NK-92 treated with Interleukin-12 subunit alpha and Interleukin-12 subunit beta, amount 100 ng/mL, for 24 hours (cell line): Measurements from ENCODE around the gene UST.
"Not testable (repeated sequence)": the region's sequence is repeated elsewhere in the genome, so short reads cannot be mapped to it uniquely, and the experiment has no call there.

Source experiments
- DNase-seq: peaks from one replicate; lab custom pipeline; 2025; lab: John Stamatoyannopoulos, UW

The UST gene

GRCh38 chr6:148869585-148869984, 122.8 kb downstream of the UST start:
- no peak for DNase-seq

GRCh38 chr6:148873154-148873553, 126.3 kb downstream of the UST start:
- no peak for DNase-seq

GRCh38 chr6:148873868-148874267, 127.0 kb downstream of the UST start:
- no peak for DNase-seq

GRCh38 chr6:148874698-148875293, 128.0 kb downstream of the UST start:
- no peak for DNase-seq

GRCh38 chr6:148878683-148879082, 131.9 kb downstream of the UST start:
- DNase-seq = no peak

GRCh38 chr6:148880742-148881141, 133.9 kb downstream of the UST start:
- not testable (repeated sequence) for DNase-seq

GRCh38 chr6:148881593-148882311, 134.9 kb downstream of the UST start:
- no peak for DNase-seq

- no peak for DNase-seq
Observed at GRCh38 chr6:148883270-148883669, 136.4 kb downstream of the UST start.

GRCh38 chr6:148884461-148884860, 137.6 kb downstream of the UST start:
- DNase-seq = no peak

- DNase-seq = no peak
Observed at GRCh38 chr6:148885136-148885865, 138.5 kb downstream of the UST start.

GRCh38 chr6:148885925-148886845, 139.4 kb downstream of the UST start:
- no peak for DNase-seq

GRCh38 chr6:148887181-148887580, 140.4 kb downstream of the UST start:
- no peak for DNase-seq

GRCh38 chr6:148888856-148889255, 142.0 kb downstream of the UST start:
- no peak for DNase-seq

GRCh38 chr6:148890096-148890495, 143.3 kb downstream of the UST start:
- no peak for DNase-seq

GRCh38 chr6:148890652-148891404, 144.0 kb downstream of the UST start:
- no peak for DNase-seq

- no peak for DNase-seq
Observed at GRCh38 chr6:148891405-148891783, 144.6 kb downstream of the UST start.

- DNase-seq = no peak
Observed at GRCh38 chr6:148892247-148892646, 145.4 kb downstream of the UST start.

GRCh38 chr6:148893073-148893472, 146.2 kb downstream of the UST start:
- DNase-seq = no peak

- DNase-seq = no peak
Observed at GRCh38 chr6:148893481-148893880, 146.7 kb downstream of the UST start.

GRCh38 chr6:148898376-148899014, 151.7 kb downstream of the UST start:
- DNase-seq = no peak
